Activated CD8-positive, alpha-beta memory T cell treated with anti-CD3 and anti-CD28 coated beads for 36 hours (primary cell): ENCODE measurements around the gene GJC2. TPM values are rescaled to one million over a fixed set of nuclear protein-coding genes. Genes with fewer than 3 reads are reported as not detected.

Experiments used
- CTCF ChIA-PET: fragments of 350-600 bp; sonication (Branson Sonifier 250); formaldehyde crosslinking; loops from one replicate; lab custom pipeline; 2021; ENCODE audit warnings: antibody characterized with exemption; lab: Charles Lee
- POLR2A ChIA-PET: fragments of 350-600 bp; sonication (Branson Sonifier 250); formaldehyde crosslinking; loops from one replicate; lab custom pipeline; 2021; ENCODE audit warnings: antibody characterized with exemption; lab: Charles Lee
- total RNA-seq, 2 experiments: library from RNA; stranded (reverse); gene quantifications; one replicate each; pipeline ENCODE4 v1.2.3, GENCODE V29; 2021

Gene GJC2
- total RNA-seq, 2 experiments from 2014 or later = 0.67 to 0.74 TPM

GRCh38 chr1:228140724-228141225 is 9.0 kb upstream of the GJC2 start:
- POLR2A ChIA-PET = interaction anchor here (0.8 to 1.9 kb wide), 5 partner anchors 16 to 261 kb away, joined by 3 to 13 read pairs (median 4); partner anchors contain the start of gene IBA57

GRCh38 chr1:228141226-228142044 is 8.3 kb upstream of the GJC2 start:
- POLR2A ChIA-PET = interaction anchor here (0.6 to 0.9 kb wide), 2 partner anchors 335 to 375 kb away, joined by 3 to 4 read pairs; no protein-coding TSS in a partner anchor

More at GRCh38 chr1:228140724-228141225, 9.0 kb upstream of the GJC2 start:
- CTCF ChIA-PET = interaction anchor here (1.3 to 1.8 kb wide), 2 partner anchors 24 to 73 kb away, joined by 3 to 8 read pairs; no protein-coding TSS in a partner anchor

GRCh38 chr1:228142155-228142691 is 7.5 kb upstream of the GJC2 start:
- ChIA-PET POLR2A (interaction anchor here (0.6 to 0.9 kb wide), 2 partner anchors 334 to 376 kb away, joined by 3 to 4 read pairs; no protein-coding TSS in a partner anchor), CTCF (interaction anchor here (1.2 to 2.3 kb wide), 3 partner anchors 10 to 23 kb away, joined by 3 to 11 read pairs (median 4); partner anchors contain the start of gene IBA57)

More at GRCh38 chr1:228141226-228142044, 8.3 kb upstream of the GJC2 start:
- CTCF ChIA-PET = interaction anchor here (1.2 to 2.3 kb wide), 4 partner anchors 11 to 24 kb away, joined by 3 to 11 read pairs (median 6); partner anchors contain the start of gene IBA57

- POLR2A ChIA-PET = interaction anchor here (0.8 kb wide), 1 partner anchor 19 kb away, joined by 3 read pairs; no protein-coding TSS in a partner anchor
- CTCF ChIA-PET = interaction anchor here (1.7 to 2.3 kb wide), 2 partner anchors 9 to 22 kb away, joined by 4 to 11 read pairs; partner anchors contain the start of gene IBA57
Measured at GRCh38 chr1:228142701-228143136, 7.0 kb upstream of the GJC2 start.

GRCh38 chr1:228143480-228144192 is 6.1 kb upstream of the GJC2 start:
- ChIA-PET CTCF (interaction anchor here (0.6 to 2.3 kb wide), 4 partner anchors 12 to 315 kb away, joined by 3 to 11 read pairs (median 8); partner anchors contain the start of gene IBA57), POLR2A (interaction anchor here (0.6 to 0.8 kb wide), 2 partner anchors 19 to 22 kb away, joined by 3 to 4 read pairs; partner anchors contain the start of gene IBA57)

GRCh38 chr1:228144193-228144992 is 5.3 kb upstream of the GJC2 start:
- CTCF ChIA-PET = interaction anchor here (0.9 to 1.9 kb wide), 2 partner anchors 13 to 21 kb away, joined by 4 to 11 read pairs; partner anchors contain the start of gene IBA57
- POLR2A ChIA-PET = no interaction called here

- ChIA-PET CTCF (interaction anchor here (1.9 kb wide), 1 partner anchor 21 kb away, joined by 11 read pairs; the partner anchor contains the start of gene IBA57), POLR2A (no interaction called here)
Measured at GRCh38 chr1:228144993-228145343, 4.8 kb upstream of the GJC2 start.

GRCh38 chr1:228145463-228146416 is 4.0 kb upstream of the GJC2 start:
- POLR2A ChIA-PET = no interaction called here
- CTCF ChIA-PET = interaction anchor here (1.9 kb wide), 1 partner anchor 20 kb away, joined by 11 read pairs; the partner anchor contains the start of gene IBA57

GRCh38 chr1:228146417-228147150 is 3.1 kb upstream of the GJC2 start:
- ChIA-PET POLR2A (no interaction called here), CTCF (no interaction called here)

GRCh38 chr1:228147151-228147693 is 2.5 kb upstream of the GJC2 start:
- ChIA-PET POLR2A (no interaction called here), CTCF (no interaction called here)

- CTCF ChIA-PET = no interaction called here
Measured at GRCh38 chr1:228147768-228148167, 2.0 kb upstream of the GJC2 start.

GRCh38 chr1:228148196-228148861 is 1.4 kb upstream of the GJC2 start:
- ChIA-PET CTCF (no interaction called here), POLR2A (no interaction called here)

More at GRCh38 chr1:228147768-228148167, 2.0 kb upstream of the GJC2 start:
- POLR2A ChIA-PET = no interaction called here

- CTCF ChIA-PET = no interaction called here
- POLR2A ChIA-PET = no interaction called here
Measured at GRCh38 chr1:228148935-228149405, 760 bp upstream of the GJC2 start.

- POLR2A ChIA-PET = no interaction called here
Measured at GRCh38 chr1:228150120-228150460, 360 bp downstream of the GJC2 start.

GRCh38 chr1:228150461-228151179 is 890 bp downstream of the GJC2 start:
- POLR2A ChIA-PET = no interaction called here
- CTCF ChIA-PET = no interaction called here

More at GRCh38 chr1:228150120-228150460, 360 bp downstream of the GJC2 start:
- CTCF ChIA-PET = no interaction called here
